ENCODE data around the gene GAP43.

The GAP43 gene

GRCh38 chr3:115627180-115628074 lies 4.1 kb downstream of the GAP43 start:
- no peak for DNase-seq

GRCh38 chr3:115628075-115628412 lies 4.7 kb downstream of the GAP43 start:
- no peak for DNase-seq

- no peak for DNase-seq
Observed at GRCh38 chr3:115630850-115631249, 7.5 kb downstream of the GAP43 start.

GRCh38 chr3:115632026-115632425 lies 8.7 kb downstream of the GAP43 start:
- no peak for DNase-seq

- DNase-seq: no peak
Observed at GRCh38 chr3:115633467-115633866, 10.2 kb downstream of the GAP43 start.

- no peak for DNase-seq
Observed at GRCh38 chr3:115634052-115634451, 10.7 kb downstream of the GAP43 start.

GRCh38 chr3:115635406-115635805 lies 12.1 kb downstream of the GAP43 start:
- no peak for DNase-seq

GRCh38 chr3:115638241-115638640 lies 14.9 kb downstream of the GAP43 start:
- DNase-seq: no peak

- DNase-seq: no peak
Observed at GRCh38 chr3:115638991-115639390, 15.7 kb downstream of the GAP43 start.

- no peak for DNase-seq
Observed at GRCh38 chr3:115644391-115644790, 21.1 kb downstream of the GAP43 start.

GRCh38 chr3:115646027-115646690 lies 22.8 kb downstream of the GAP43 start:
- no peak for DNase-seq

- DNase-seq: no peak
Observed at GRCh38 chr3:115648559-115648958, 25.2 kb downstream of the GAP43 start.

- DNase-seq: no peak
Observed at GRCh38 chr3:115651087-115651486, 27.8 kb downstream of the GAP43 start.

- DNase-seq: no peak
Observed at GRCh38 chr3:115651599-115651998, 28.3 kb downstream of the GAP43 start.

- no peak for DNase-seq
Observed at GRCh38 chr3:115652738-115653137, 29.4 kb downstream of the GAP43 start.

GRCh38 chr3:115655761-115656282 lies 32.5 kb downstream of the GAP43 start:
- DNase-seq: no peak

GRCh38 chr3:115657168-115657567 lies 33.9 kb downstream of the GAP43 start:
- no peak for DNase-seq

- DNase-seq: no peak
Observed at GRCh38 chr3:115658032-115658336, 34.7 kb downstream of the GAP43 start.

GRCh38 chr3:115658337-115659181 lies 35.2 kb downstream of the GAP43 start:
- no peak for DNase-seq

- no peak for DNase-seq
Observed at GRCh38 chr3:115659253-115660220, 36.2 kb downstream of the GAP43 start.

GRCh38 chr3:115660646-115661337 lies 37.5 kb downstream of the GAP43 start:
- DNase-seq: no peak

GRCh38 chr3:115662356-115662755 lies 39.0 kb downstream of the GAP43 start:
- DNase-seq: no peak

All from NCI-H526 treated with DMSO at 0.1 percent for 48 hours (cell line).